ENCODE measurements around the gene AFTPH. TPM values are rescaled to one million over a fixed set of nuclear protein-coding genes. Genes with fewer than 3 reads are reported as not detected.

AFTPH gene
- total RNA-seq, 4 donors from 2014 or later, result 30.3 to 52.8 (median 43.8) TPM

DNA sequence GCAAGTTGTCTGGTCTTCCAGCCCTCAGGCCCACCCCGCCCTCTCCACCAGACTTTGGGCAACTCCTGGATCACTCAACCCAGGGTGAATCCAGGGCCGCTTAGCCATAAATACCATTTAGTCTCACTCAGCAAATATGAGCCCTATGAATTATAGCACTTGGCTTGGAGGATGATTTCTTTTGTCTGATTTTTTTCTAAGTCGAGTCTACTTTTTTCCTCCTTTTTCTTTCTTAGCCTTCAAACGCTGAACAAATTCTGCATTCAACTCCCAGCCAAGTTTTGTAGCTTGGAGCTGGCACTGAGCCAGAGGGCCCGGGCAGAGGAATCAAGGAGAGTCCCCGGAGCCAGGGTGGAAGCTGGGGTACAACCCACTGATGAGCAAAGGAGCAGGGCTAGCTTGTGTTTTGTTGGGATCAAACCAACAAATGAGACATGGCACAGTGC is 80.9 kb downstream of the AFTPH start:
- no peak for DNase-seq
- Histone ChIP-seq H3K4me3 (no peak overlapping the region), H3K27me3 (no peaks in the 10 kb centered on the region), H3K9me3 (no peaks in the 10 kb centered on the region), H3K36me3 (no peaks in the 10 kb centered on the region), H3K27ac (peak overlapping the region; percentile 7 to 96 (median 91)), H3K4me1 (peaks cover 21 to 61% (median 44%) of the 10 kb centered on the region in 3 donors)
- TF ChIP-seq POLR2A (IDR thresholded peaks at IDR 0.05) (no peak), CTCF (IDR thresholded peaks at IDR 0.05) (no peak)
- intact Hi-C loops (cut with DNase I), result no loop called here
- 25 to 32% methylated on average over 6 of the region's 6 CpGs for WGBS, 2 donors

- no peaks in the 10 kb centered on the region for H3K27me3 ChIP-seq
- WGBS, 2 donors, result 67 to 78% methylated on average over 3 to 5 of the region's 5 CpGs
- no peaks in the 10 kb centered on the region for H3K36me3 ChIP-seq
- H3K9me3 ChIP-seq, result no peaks in the 10 kb centered on the region
- TF ChIP-seq CTCF (IDR thresholded peaks at IDR 0.05), result no peak
- peak in 1 of 4 donors; percentile 40 for TF ChIP-seq POLR2A (IDR thresholded peaks at IDR 0.05)
- peak overlapping the region in 1 of 4 donors; percentile 44 for H3K4me3 ChIP-seq
- H3K27ac ChIP-seq, result peak overlapping the region; percentile 78 to 96 (median 91)
- intact Hi-C loops (cut with DNase I), result no loop called here
- peaks cover 21 to 58% (median 44%) of the 10 kb centered on the region in 3 donors for H3K4me1 ChIP-seq
- DNase-seq, result no peak
Measured at GRCh38 chr2:64605991-64606478, 81.9 kb downstream of the AFTPH start.

DNA sequence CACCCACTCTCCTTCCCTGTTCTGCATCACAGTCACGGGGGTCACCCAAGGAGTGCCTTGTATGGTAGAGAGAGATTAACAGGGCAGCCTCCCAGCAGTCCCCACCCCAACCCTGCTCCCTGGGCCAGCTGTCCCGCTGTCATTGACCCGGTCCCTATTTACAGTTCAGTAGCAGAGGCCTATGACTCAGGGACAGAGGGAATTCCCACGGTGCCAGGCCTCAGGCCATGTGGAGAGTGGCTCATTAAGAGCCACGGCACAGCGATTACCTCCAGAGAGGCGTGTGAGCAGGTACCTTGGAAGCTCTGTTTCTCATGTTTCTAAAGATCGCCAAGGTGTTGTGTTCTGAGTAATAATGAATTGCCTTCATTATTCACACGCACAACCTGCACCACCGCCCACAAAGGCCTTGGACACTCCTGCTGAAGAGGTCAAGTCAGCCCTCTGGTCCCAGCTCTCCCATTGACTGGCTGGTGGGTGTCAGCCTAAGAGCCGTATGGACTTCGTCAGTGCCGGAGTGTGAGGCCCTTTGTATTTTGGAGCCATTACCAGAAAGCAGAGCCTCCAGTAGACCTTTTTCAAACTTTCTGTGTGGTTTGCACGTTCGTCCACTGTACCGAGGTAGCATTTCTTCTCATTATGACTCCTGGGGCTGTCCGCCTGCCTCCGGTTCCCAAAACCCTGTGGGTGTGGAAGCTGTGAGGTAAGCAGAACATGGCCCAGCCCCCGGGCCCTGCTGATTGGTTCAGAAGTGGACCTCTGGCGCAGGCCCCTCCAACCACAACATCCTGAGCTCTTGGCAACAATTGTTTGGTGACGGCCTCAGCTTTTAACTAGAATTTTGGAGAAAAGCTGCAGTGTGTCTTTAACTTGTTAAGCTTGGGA is 82.6 kb downstream of the AFTPH start:
- WGBS, 2 donors, result 24 to 34% methylated on average over 14 to 15 of the region's 21 CpGs
- DNase-seq, result peak; percentile 61
- Histone ChIP-seq H3K9me3 (no peaks in the 10 kb centered on the region), H3K36me3 (no peaks in the 10 kb centered on the region), H3K27me3 (no peaks in the 10 kb centered on the region), H3K27ac (peak overlapping the region; percentile 78 to 96 (median 91)), H3K4me3 (peak overlapping the region; percentile 10 to 44 (median 32)), H3K4me1 (peaks cover 21 to 58% (median 44%) of the 10 kb centered on the region in 3 donors)
- TF ChIP-seq POLR2A (IDR thresholded peaks at IDR 0.05) (peak in 3 of 4 donors; percentile 26 to 73 (median 50)), CTCF (IDR thresholded peaks at IDR 0.05) (peak in 1 of 6 experiments; percentile 2)
- intact Hi-C loops (cut with DNase I), result no loop called here

DNA sequence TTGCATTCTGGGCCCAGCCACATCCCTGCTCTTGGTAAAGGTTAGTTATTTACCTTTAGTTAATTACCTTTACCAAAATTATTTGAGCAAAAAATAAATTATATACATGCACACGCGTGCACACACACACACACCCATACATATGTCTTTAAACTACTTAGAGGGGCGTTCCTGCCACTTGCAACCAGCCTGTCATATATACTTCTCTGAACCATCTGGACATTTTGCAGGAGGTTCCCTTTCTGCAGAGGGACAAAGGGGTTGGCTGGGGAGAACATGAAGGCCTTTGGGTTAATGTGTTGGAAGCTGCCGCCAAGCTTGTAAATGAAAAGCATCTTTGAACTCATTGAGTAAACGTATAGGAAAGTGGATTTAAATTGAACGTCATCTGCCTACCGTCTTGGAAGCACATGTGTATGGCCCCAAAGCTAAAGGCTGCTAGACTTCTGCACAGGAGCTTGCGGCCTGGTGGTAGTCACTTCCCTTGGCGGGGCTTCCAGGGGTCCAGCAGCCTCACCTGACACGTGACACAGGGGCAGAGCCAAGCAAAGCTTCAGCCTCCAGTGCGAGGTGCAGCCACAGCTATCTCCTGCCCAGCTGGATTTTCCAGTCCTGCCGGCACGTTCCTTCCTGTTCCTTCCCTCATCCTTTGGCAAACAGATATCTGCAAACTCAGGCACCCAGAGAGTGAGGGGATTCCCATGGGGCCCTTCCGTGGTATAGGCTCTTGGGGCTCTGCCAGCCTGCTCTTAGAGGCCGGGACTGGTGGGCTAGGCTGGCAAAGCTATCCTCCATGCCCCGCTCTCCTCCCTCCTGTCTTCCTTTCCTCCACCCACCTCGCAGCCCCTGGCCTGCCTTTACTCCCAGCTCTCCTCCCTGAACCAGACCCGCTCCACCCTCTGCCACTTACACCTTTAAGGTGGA is 83.5 kb downstream of the AFTPH start:
- H3K36me3 ChIP-seq, result no peaks in the 10 kb centered on the region
- intact Hi-C loops (cut with DNase I), result no loop called here
- peaks cover 21 to 58% (median 44%) of the 10 kb centered on the region in 3 donors for H3K4me1 ChIP-seq
- H3K9me3 ChIP-seq, result no peaks in the 10 kb centered on the region
- WGBS, 2 donors, result 28 to 40% methylated on average over 16 of the region's 18 CpGs
- no peaks in the 10 kb centered on the region for H3K27me3 ChIP-seq
- DNase-seq, result no peak
- no peak for TF ChIP-seq CTCF (IDR thresholded peaks at IDR 0.05)
- TF ChIP-seq POLR2A (IDR thresholded peaks at IDR 0.05), result no peak
- H3K27ac ChIP-seq, result peak overlapping the region; percentile 78 to 96 (median 91)
- H3K4me3 ChIP-seq, result peak overlapping the region; percentile 1 to 44 (median 32)

Data from esophagus squamous epithelium (tissue), 5 donors.